OCI-M1 (cell line): ENCODE measurements around the gene ARID5B.
A peak's percentile ranks its signal among the peaks of the same experiment; 100 is the strongest.
"Not testable (repeated sequence)": the region's sequence is repeated elsewhere in the genome, so short reads cannot be mapped to it uniquely, and the experiment has no call there.

Source experiments
- DNase-seq: peaks from one replicate; lab custom pipeline; 2025; lab: John Stamatoyannopoulos, UW

Gene ARID5B, protein sequence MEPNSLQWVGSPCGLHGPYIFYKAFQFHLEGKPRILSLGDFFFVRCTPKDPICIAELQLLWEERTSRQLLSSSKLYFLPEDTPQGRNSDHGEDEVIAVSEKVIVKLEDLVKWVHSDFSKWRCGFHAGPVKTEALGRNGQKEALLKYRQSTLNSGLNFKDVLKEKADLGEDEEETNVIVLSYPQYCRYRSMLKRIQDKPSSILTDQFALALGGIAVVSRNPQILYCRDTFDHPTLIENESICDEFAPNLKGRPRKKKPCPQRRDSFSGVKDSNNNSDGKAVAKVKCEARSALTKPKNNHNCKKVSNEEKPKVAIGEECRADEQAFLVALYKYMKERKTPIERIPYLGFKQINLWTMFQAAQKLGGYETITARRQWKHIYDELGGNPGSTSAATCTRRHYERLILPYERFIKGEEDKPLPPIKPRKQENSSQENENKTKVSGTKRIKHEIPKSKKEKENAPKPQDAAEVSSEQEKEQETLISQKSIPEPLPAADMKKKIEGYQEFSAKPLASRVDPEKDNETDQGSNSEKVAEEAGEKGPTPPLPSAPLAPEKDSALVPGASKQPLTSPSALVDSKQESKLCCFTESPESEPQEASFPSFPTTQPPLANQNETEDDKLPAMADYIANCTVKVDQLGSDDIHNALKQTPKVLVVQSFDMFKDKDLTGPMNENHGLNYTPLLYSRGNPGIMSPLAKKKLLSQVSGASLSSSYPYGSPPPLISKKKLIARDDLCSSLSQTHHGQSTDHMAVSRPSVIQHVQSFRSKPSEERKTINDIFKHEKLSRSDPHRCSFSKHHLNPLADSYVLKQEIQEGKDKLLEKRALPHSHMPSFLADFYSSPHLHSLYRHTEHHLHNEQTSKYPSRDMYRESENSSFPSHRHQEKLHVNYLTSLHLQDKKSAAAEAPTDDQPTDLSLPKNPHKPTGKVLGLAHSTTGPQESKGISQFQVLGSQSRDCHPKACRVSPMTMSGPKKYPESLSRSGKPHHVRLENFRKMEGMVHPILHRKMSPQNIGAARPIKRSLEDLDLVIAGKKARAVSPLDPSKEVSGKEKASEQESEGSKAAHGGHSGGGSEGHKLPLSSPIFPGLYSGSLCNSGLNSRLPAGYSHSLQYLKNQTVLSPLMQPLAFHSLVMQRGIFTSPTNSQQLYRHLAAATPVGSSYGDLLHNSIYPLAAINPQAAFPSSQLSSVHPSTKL

DNA sequence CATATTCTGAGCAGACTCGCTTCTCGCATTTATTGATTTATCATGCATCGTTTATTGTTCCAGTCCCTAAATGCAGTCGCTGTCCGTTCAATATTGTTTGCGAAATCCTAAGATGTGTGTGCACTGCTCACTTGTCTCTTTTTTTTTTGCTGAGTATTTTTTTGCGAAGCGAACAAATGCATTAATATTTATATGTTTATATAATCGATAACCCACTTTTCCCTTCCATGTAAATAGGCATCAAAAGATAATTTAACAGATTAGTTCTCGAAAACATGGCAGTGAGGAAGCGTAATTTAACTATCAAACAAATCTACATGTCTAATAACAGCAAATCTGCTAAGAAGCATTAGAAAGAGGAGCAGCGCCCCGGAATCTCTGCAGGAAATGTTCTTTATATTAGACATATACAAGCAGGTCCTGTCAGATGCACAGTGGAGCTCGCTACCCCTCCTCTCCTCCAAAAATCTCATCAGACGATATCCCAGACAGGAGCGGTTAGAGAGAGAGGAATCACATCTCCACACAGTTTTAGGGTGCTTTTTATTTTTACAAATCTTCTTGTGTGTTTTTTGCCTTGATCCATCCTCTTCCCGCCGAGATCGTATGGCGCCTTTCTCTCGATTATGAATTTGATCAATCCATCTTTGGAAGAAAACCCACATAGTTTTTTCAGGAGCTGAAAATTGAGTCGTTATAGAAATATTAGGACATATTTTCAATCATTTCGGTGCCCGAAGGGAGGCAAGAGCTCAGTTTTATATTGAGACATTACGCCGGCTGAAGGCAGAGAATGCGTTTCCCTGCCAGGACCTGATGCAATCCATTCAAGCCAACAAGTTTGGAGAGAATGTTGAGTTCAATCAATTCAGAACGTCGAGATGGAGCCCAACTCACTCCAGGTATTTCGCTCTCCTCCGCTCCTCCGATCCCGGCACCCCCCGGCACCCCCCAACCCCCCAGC, at the start of gene ARID5B:
Gene ARID5B, plus strand, starts transcription at position 871 of the 964 bp plus-strand sequence. Its CDS starts 11 bp downstream, at position 882.
- DNase-seq = peak; percentile 82

DNA sequence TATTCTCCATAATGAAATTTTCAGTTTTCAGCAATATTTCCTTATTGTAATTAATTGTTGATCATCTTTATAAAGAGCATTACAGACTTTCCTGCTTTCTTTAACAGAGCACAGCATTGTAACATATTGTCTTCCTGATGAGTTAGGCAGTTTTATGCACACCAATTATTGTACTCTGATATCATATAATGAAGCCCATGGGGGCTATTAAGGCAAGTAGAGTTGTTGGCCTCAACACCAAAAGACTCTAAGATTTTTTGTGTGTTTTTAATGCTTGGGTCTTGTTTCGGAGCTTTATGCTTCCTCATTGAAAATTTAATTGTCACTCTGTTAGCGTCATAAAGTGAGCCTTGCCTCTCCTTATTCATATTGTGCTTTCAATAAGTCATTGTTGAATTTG, 49.2 kb upstream of the ARID5B start:
- no peak for DNase-seq

DNA sequence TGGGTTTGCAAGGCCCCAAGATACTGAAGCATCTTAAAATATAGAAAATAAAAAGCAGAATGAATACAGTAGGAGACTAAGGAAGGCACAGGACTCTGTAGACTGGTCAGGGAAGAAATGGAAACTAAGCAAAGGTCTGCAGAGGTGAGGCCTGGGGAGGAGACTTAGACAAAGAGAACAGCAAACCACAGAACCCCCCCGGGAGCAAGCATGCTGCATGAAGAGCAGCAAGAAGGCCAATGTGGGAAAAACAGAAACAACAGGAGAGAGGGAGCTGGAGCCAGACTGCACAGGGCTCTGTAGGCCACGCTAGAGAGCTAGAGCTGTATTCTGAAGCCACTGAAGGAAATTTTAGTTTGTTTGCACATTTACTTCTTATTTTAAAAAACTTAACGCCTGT, 45.7 kb upstream of the ARID5B start:
- no peak for DNase-seq

DNA sequence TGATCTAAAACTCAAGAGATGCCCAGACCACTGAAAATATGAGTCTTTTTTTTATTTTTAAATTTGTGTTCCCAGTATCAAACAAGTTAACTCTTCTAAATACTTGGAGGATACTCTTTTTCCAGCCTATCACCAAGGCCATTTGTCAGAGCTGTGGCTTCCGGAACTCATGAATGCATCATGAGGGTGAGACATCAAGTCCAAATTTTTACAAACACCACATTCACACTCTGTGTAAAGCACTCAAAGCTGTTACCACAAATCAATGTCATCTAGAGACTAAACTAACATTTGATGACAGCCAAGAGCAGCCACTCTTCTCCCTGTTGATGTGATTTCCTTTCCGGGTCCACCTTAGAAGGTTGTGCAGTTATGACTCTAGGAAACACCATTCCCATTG, 43.8 kb upstream of the ARID5B start:
- no peak for DNase-seq

DNA sequence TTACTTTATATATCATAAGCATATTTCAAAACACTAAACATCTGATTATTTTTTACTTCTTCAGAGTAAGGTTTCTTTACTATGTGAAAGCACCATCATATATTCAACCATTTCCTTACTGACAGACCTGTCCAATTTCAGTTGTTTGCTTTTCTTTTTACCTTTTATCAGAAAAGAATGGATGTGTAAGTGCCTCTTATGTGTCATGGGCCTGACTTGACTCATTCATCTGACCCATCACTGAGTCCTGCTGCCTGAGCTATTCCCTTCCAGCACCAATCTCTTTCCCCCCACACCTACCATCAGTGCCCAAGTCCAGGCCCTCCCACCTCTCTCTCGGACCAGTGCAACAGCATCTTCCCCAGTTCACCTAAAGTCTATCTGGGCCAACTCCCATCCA, 41.7 kb upstream of the ARID5B start:
- no peak for DNase-seq

DNA sequence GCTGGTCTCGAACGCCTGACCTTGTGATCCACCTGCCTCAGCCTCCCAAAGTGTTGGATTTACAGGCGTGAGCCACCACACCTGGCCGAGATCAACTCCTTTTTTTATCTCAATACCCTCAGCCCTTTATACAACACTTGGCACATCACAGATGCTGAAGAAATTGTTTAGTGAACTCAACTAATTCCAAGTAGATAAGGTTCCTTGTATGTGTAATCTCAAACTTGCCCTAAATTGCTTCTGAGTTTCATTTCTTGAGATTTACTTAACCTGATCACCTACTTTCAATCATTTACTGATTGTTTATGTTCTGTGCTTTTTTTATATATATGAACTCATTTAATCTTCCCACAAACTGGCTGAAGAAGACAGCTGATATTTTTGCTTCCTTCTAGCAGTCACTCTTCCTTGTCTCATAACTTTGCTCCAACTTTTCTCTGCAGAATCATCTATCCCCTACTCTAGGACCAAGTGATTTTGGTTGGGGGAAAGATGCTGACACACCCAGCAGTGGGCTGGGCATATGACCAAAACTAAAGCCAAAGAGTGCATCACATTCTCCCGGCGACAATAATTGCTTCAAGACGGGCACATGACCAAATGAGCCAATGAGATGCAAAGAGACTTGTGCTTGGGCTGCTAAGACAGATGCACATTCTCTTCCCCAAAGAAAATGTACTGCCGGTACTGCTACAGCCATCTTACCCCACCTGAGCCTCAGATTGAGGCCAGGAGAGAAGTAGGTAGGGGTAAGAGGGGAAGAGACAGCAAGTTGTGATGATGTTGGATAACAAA, 40.3 kb upstream of the ARID5B start:
- no peak for DNase-seq

DNA sequence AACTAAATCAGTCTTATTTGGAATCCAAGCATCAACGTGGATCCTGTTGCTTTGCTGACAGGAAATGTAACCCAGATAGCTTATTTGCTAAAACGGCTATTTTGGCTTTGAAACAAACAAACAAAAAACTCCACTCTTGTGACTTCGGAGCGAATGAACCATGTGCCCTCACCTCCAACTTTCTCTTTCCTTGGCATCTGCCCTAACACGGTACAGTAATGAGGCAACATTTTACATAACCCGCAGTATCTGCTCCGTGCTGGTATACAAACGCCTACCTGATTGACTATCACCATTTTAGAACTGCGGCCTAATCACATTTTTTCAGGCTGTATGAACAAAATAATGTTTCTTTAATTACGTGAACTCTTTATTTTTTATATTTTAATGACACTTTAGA, 37.5 kb upstream of the ARID5B start:
- no peak for DNase-seq

DNA sequence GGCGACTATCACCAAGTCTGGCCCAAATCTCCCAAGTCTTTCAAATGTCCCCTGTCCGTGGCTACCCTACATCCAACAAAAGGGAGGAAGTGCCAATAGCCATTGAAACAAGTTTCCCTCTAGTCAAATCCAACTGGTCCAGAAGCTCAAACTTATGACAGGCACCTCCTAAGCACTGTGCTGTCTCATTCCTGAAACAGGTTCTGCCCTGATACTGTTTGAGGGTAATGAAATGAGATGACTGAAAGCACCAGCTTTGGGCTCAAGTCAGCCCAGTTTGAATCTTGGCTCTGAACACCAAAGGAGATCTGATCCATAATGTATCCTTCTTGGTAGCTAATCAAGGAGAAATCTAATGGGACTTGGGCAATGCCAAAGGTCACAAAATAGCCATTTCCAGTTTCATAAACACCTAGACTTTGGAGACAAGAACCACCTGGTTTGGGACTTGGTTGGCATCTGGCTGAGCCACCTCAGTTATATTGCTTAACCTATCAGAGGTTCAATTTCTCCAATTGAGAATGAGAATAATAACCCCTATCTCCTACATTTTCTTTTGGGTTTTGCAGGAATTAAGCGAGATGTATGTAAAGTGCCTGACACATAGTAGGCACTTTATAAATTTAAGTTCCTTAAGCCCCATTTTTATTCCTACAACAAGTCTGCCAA, 34.7 kb upstream of the ARID5B start:
- DNase-seq = no peak

DNA sequence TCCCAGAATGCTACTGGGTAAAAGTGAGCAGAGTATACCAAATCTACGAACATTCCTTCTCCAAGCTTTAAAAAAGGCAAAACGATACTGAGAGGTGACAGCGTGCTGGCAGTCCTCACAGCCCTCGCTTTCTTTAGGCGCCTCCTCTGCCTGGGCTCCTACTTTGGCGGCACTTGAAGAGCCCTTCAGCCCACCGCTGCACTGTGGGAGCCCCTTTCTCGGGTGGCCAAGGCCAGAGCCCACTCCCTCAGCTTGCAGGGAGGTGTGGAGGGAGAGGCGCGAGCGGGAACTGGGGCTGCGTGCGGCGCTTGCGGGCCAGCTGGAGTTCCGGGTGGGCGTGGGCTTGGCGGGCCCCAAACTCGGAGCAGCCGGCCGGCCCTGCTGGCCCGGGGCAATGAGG, 34.1 kb upstream of the ARID5B start:
- DNase-seq = not testable (repeated sequence)

DNA sequence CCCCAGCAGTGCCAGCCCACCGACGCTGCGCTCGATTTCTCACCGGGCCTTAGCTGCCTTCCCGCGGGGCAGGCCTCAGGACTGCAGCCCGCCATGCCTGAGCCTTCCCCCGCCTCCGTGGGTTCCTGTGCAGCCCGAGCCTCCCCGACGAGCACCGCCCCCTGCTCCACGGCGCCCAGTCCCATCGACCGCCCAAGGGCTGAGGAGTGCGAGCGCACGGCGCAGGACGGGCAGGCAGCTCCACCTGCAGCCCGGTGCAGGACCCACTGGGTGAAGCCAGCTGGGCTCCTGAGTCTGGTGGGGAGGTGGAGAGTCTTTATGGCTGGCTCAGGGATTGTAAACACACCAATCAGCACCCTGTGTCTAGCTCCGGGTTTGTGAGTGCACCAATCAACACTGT, 33.7 kb upstream of the ARID5B start:
- DNase-seq = not testable (repeated sequence)

DNA sequence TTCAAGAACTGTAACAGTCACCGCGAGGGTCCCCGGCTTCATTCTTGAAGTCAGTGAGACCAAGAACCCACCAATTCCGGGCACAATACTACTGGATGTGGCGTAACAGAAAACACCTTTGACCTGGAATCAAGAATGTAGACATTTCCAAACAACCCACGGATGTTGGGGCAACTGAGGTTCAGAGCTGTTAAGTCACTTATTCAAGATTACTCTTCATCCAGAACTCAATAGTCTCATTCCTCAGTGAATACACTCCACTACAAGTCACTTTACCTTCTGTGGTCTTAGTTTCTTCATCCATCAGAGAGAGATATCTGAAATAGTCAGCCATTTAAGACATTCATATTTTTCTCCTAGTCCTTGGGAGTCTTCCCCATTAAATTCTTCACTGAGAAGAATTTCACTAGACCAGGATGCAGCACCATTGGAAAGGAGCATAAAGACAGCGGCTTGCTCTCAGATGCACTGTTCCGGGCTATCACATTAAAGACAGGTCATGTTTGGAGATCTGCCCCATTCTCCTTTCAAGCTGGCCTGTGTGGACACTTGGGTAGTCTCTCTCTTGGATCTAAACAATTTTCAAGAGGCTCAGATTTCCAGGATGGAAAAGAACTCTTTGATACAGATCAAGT, 32.3 kb upstream of the ARID5B start:
- no peak for DNase-seq

DNA sequence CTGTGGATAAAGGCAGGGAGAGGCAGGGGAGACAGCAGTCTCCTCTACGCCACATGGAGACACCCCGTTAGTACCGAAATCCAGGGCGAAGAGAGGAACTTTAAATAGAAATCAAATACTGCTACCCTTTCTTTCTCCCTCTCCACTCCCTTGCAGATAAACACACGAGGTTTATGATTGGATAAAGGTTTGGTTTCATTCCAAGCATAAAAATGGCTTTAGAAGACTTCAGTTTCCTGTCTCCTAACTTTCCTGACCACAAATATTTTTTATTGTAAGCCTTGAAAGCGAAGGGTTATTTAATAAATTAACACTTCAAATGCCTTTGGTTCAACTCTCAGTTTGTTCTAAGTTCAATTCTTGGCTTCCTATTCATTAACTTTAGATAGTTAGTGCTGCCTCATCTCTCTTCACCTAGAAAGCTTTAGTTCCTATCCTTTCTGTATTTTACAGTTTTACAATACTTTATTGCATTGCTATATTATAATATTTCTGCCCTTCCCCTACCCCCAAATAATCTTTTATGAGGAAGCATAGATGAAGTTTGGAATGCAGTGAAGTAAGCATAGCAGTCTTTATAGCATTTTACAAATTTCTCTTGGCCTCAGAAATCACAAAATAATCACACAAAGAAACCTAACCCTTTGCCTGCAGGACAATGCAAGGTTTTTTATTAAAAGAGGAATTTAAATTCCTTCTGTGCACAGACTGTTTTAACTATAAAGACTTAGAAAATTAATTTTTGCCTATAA, 31.5 kb upstream of the ARID5B start:
- peak; percentile 13 for DNase-seq

DNA sequence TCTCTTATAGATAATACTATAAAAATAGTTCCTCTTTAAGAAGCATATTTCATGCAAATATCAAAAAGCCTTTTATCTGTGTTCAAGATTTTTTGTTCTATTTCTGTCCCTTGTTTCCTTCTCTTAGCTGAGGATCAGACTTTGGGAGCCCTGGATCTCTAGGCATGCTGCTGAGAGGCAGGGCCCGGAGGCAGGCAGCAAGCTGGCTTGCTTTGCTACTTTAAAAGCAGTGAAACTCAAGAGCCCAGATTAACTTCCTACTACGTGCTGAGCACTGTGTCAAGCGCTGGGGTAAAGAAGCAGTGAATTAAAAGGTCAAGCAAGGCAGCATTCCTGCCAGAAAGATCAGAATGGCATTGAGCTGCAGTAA, 31.0 kb upstream of the ARID5B start:
- no peak for DNase-seq

DNA sequence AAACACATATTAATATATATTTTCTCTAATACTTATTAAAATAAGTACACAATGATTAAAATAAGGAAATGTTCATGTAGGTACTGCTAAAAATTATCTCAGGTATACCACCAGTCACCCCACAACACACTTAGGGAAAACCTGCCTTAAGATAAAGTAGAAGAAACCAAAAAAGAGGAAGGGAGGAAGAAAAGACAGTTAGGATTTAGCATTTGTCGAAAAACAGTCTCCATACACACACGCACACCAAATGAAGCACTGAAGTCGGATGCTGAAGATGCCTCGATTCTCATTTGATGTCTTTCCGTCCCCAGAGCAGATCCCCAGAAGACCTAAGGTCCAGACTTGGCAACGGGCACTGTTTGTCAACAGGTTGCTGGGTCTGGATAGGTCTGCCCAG, 30.0 kb upstream of the ARID5B start:
- peak; percentile 21 for DNase-seq

DNA sequence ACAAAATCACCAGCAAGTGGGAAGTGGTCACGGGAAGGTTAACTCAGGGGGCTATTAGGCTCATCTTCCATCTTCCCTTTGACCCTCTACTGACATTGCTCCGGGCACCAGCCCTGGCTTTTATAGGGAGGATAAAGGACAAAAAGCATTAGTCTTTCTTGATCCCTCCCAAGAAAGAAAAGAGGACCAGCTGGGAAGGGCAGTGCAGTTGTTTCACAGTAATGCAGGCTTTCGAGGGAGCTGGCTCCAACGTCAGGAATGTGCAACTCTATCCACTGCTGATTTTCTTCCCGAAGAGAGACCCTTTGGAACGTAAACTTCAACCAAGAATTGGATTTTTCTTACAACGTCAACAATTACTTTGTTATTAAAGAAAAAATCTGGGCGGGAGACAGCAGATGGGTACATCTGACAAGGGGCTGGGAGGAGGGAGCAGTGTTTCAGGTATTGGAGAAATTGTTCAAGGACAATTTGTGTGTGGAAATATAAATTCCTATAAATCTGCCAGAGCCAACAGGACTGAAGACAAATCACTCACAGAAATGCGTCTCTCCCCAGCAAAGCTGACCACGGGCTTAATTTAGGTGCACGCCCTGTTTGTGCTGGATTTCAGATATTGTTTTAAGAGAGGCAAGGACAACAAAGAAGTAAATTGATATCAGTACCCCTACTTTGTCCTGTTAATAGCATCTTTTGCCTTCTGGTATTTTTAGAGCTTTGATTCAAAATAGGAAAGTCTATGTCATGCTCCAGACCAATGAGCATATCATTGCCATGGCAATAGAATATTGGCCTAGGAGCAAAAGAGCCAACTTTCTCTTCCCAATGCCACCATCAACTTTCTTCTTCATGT, 23.4 kb upstream of the ARID5B start:
- DNase-seq = no peak

DNA sequence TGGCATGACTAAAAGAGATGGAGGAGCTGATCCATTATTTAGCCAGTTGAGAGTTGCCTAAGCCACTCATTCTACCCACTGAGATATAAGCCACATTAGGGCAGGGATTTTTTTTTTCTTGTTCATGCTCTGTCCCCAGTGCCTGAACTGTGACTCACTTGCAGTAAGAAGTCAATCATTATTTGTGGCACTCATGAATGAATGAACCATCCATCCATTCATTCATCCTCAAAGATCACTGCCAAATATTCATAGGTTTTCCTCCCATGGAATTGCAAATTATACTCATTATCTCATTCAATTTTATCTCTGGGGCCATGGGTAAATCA, 22.8 kb upstream of the ARID5B start:
- DNase-seq = no peak

DNA sequence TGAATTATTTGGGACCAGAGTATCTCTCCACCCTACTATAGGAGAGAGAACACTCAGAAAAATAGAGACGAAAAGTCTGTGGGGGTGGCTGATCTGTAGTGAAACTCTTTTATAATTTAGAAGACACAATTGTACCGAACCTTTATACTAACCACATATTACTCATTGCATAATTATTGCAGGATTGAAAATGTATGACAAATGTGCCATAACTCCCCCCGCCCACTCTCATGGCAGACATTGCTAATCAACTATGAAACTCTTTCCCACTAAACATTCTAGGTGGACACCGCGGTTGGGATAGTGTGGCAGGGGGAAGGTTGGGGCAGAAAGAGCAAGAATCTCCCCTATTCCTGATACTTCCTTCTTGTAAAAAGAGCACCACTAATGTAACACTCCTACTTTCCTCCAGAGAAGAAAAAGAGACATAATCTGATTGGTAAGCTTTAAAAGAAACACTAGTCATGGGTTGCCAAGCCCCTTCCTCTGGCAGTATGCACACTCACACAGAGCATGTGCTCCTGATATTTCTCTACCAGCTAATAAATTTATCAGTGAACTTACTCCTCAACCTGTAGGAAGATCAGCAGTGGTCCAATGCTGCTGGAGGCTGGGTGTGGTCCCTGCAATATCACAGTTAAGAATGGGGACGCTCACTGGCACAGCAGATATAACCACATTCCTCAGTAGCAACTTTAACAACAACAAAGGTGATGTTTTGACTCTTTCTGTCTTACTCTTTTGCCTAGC, 18.7 kb upstream of the ARID5B start:
- DNase-seq = no peak
